OCI-M2 (cell line): ENCODE results near the gene MYOC.
"Not testable (repeated sequence)": the region's sequence is repeated elsewhere in the genome, so short reads cannot be mapped to it uniquely, and the experiment has no call there.

Experiments used
- DNase-seq: peaks from one replicate; lab custom pipeline; 2025; ENCODE audit not compliant: unreplicated experiment; lab: John Stamatoyannopoulos, UW

MYOC gene

DNA sequence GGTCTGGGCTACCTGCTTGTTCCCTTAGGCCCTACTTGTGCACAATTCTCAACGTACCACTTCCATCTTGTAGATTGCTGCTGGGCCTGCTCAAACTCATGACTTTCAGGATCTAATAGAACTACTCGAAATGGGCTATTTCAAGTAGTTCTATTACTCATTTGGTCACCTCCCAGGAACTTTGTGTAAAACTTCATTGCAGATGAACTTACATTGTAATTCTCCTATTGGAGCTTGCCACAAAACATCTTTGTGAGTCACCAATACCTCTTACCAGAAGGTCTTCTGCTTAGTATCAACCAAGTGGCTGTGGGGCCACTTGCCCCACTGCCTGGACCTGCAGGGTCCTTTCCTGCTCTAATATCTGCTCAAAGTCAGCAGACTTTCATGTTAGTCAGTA is 41.2 kb downstream of the MYOC start:
- DNase-seq: no peak

DNA sequence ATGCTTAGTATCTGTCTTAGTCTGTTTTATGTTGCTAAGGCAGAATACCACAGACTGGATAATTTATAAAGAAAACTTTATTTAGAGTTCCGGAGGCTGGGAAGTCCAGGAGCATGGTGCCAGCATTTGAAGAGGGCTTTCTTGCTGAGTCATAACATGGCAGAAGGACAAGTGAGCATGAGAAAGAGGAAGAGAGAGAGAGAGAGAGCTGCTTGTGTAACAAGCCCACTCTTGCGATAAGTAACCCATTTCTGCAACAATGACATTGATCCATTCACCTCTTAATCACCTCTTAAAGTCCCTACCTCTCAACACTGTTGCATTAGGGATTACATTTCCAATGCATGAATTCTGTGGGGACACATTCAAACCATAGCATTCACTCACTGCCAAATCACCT is 42.1 kb downstream of the MYOC start:
- no peak for DNase-seq

DNA sequence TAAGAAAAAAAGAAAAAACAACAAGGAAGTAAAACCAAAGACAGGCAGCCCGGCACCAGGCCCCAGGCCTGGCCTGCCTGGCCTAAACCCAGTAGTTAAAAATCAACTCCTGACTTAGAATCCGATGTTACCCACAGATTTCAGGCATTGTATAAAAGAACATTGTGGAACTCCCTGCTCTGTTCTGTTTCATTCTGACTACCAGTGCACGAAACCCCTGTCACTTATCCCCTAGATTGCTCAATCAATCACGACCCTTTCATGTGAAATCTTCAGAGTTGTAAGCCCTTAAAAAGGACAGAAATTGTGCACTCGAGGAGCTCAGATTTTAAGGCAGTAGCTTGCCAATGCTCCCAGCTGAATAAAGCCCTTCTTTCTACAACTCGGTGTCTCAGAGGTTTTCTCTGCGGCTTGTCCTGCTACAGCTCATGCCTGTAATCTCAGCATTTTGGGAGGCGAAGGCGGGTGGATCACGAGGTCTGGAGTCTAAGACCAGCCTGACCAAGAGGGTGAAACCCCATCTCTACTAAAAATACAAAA is 46.0 kb downstream of the MYOC start:
- DNase-seq: no peak

DNA sequence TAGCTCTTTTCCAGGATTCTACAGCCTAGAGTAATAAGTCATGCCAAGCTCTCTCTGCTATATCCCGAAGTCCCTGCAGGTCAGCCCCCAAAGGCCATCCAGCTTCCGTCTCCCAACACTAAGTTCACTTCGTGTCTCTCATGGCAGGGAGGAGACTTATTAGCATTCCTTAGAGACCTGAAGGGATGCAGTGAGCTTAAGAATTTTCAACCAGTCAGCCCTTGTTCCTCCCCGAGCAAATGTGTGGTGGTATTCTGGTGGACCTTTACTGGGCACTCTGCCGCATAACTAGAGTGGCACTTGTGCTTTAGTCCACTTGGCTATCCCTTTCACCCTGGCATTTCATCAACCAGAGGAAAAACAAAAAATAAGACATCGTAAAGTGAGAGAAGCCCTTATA is 49.4 kb downstream of the MYOC start:
- DNase-seq: not testable (repeated sequence)

DNA sequence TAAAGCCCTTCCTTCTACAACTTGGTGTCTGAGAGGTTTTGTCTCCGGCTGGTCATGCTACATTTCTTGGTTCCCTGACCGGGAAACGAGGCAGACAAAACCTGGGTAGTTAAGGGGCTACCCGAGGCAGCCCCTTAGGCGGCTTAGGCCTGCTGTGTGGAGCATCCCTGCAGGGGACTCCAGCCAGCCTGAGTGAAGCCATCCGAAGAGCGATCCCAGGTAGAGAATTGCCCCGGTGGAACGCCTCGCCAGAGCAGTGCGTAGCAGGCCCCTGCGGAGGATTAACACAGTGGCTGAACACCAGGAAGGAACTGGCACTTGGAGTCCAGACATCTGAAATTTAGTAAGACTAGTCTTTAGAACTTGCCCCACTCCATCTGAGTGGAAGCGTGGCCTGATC is 51.6 kb downstream of the MYOC start:
- DNase-seq: no peak

DNA sequence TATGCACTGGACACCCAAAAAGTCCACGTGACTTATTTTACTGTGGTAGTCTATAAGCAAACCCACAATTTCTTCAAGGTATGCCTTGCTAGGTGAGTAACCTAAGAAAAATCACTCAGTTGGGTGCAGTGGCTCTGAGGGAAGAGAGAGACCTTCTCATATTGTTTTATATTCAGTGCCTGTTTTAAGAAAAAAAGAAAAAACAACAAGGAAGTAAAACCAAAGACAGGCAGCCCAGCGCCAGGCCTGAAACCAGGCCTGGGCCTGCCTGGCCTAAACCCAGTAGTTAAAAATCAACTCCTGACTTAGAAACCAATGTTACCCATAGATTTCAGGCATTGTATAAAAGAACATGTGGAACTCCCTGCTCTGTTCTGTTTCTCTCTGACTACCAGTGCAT is 52.2 kb downstream of the MYOC start:
- DNase-seq: not testable (repeated sequence)

DNA sequence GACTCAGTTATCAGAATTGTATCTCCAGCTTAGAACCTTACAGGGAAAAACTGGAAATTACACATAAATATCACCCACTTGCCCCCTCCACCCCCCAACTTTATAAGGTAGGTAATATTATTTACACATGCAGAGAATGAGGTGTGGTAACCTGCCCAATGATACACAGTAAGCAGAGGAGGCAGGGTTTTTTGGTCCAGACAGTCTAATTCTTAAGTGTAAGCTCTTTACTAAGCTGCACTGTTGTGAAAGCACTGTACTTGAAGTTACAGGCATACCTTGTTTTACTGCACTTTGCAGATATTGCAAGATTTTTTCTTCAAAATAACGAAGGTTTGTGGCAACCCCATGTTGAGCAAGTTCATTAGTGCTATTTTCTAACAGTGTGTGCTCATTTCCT is 55.3 kb downstream of the MYOC start:
- no peak for DNase-seq

DNA sequence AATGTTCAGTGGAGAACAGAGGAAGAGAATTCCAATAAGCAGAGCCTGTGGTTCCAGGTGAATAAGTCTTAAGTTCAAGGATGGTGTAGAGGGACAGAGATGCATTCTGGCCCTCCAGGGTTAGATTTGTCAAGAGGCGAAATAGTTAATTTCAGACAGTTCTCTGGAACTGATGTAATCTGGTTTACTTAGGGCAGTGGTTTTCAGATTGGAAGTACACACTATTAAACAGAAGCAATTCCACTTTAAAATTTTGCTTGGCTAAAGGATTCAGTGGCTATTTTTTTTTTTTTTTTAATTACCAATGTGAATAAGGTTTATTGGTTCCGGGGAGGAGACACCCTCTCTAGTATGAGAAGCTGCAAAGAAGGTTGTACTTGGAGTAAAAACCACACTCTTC is 55.8 kb downstream of the MYOC start:
- DNase-seq: no peak

DNA sequence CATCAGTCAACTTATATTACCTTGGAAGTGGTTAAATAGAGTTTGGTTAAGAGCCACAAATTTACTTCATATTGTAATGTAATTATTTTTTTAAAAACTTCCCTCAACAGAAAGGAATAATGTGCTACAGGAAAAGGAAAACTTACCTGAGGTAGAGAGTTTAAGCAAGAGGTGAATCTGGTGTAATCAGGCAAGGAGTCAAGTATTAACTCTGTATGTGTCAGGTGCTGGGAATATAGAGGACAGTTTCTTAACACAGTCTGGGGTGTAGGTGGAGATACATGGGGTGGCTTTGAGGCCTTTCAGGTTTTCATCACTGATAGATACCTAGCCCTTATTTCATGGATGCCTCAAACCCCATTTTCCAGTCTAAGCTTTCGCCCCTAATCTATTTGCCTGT is 56.4 kb downstream of the MYOC start:
- no peak for DNase-seq

DNA sequence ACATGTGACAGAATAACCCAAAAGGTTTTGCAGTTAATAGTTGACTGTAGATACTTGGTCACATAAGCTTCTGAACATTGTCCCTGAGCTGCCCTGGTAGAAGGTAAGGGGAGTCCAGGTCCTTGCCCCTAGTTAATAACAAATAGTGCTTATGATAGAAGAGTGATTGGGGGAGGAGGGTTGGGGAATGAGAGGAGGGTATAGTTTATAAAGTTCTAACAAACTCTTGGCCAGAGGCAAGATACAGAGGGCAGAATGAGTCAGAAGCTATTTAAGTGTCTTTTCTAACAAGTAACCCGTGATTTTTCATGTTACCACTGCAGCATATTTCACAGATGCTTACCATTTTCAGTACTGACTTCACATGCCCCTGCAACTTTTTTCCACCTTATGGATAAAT is 57.2 kb downstream of the MYOC start:
- DNase-seq: no peak

DNA sequence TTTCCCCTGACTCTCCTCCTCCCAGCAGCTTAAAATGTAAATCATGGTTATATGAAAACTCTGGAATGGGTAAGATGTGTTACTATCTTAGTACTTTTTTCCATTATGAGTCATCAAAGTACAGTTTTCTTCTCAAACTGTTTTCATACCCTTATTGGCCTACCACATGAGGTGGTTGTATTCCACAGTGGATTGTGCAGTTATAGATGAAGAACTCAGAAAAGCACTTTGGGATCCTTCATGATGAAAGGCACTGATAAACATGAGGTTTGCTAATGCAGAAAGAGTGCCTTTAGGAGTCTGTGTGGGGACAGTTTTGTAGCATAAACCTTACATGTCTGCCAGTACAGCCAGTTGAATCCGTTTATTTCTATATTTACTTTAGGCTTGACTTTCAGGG is 62.5 kb downstream of the MYOC start:
- no peak for DNase-seq

DNA sequence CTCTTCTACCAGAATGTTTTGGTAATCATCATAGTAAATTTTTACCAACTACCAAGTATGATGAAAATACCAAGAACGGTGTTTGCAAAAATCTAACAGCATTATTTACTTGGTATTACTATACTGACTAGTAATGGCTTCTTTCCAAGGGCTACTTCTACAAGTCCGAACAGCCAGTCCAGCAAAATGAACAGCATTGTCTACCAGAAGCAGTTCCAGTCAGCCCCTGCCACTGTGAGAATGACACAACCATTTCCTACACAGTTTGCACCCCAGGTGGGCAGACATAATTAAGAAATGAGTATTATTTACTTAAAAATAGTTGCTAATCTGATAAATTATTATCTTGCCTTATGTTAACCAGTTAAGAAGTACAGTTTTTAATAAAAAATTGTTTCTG is 64.3 kb downstream of the MYOC start:
- DNase-seq: no peak

DNA sequence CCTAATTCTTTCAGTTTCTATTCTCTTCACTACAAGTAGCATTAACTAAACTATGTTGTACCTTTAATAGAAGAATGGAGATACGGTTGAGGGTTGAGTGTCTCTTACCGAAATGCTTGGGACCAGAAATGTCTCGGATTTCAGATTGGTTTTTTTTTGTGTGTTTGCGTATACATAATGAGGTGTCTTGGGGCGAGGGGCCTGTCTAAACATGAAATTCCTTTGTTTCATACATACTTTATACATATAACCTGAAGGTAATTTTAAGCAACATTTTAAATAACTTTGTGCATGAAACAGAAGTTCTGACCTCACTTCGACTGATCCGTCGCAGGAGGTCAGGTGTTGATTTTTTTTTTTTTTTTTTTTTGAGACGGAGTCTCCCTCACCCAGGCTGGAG is 66.8 kb downstream of the MYOC start:
- DNase-seq: no peak
